HG03066 (cell line): Measurements from ENCODE around the gene RASD2.

Source experiments
- ATAC-seq: cut with Tn5 transposase; IDR thresholded peaks from one replicate; pipeline ENCODE4 v1.9.1; 2021; ENCODE audit warnings: low read depth; ENCODE audit not compliant: unreplicated experiment

The RASD2 gene

GRCh38 chr22:35556666-35557065, 16.0 kb downstream of the RASD2 start:
- ATAC-seq = no peak

GRCh38 chr22:35558031-35558430, 17.4 kb downstream of the RASD2 start:
- ATAC-seq = no peak

DNA sequence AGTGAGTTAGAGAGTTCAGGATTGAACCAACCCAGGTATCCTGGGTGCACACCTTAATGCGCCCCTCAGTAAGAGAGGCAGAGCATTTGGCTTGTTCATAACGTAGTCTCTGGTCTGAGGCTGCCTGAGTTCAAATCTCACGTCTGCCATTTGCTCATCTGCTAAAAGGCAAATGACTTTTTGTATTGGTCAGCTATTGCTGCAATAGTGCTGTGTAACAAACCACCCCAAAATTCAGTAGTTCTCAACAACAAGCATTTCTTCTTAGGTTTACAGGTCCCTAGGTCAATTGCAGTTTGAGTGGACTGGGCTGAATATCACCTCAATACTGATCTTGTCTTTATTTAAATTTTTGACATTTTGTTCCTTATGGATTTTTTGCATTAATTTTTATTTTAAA, 18.1 kb downstream of the RASD2 start:
- no peak for ATAC-seq

GRCh38 chr22:35559354-35560005, 18.8 kb downstream of the RASD2 start:
- ATAC-seq = no peak

DNA sequence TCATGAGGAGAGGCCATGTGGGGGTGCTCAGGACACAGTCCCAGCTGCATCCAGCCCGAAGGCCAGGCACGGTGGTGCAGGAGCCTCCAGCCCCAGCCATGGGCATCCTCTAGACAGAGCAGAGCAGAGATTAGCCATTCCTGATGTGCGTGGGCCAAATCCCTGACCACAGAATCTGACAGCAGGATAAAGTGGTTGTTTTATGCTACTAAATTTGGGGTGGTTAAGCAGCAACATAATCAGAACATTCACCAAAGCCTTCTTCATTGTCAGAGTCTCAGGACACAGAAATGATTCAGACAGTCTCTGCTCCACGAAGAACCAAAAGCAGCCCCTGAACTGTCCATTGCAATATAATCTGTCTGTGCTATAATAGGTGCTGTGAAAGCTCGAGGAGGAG, 19.7 kb downstream of the RASD2 start:
- ATAC-seq = no peak

GRCh38 chr22:35560824-35561223, 20.2 kb downstream of the RASD2 start:
- ATAC-seq = no peak

DNA sequence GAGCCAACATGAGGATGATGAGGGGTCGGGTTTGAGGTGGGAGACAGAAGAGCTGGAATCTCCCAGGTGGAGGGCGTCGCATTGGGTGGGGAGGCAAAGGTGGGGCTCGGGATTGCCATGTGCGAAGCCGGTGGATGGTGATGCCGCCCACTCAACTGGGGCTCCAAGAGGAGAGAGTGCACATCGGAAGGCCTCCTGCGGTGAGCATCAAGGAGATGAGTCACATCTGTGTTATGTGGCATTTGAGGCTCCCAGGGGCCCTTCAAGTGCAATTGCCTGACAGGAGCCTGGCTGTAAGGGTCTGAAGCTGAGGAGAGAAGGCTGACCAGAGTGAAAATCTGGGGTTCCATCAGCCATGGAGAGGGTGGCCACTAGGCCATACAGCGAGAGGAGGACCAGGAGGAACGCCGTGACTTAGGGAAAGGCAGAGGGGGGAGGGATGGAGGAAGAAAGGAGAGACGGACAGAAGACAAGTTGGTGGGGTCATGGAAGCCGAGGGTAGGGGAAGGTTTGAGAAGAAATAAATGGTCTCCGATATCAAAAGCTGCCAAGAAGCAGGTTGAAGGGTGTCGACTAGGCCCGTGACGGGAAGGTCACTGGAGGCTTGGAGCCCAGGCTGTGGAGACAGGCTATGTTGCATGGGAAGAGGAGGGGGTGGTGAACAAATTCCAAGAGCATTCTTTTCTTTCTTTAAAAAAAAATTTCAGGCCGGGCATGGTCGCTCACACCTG, 21.3 kb downstream of the RASD2 start:
- ATAC-seq = no peak

DNA sequence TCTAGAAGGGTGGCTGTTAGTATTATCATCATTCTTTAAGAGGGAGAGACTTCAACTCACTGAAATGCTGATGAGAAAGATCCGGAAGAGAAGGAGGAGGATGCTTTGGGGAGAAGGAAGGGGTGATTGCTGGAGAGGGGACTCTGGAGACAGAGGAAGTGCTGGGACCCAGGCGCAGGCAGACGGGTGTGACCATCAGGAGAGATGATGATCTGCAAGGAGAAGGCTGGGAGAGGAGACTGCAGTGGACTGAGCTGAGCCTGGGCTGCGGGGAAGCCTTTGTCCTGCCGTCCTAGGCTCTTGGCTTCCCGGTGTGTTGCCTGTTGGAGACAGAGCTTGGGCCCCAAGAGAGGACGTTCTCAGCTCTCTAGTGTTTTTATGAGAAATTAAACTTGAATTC, 22.6 kb downstream of the RASD2 start:
- no peak for ATAC-seq

DNA sequence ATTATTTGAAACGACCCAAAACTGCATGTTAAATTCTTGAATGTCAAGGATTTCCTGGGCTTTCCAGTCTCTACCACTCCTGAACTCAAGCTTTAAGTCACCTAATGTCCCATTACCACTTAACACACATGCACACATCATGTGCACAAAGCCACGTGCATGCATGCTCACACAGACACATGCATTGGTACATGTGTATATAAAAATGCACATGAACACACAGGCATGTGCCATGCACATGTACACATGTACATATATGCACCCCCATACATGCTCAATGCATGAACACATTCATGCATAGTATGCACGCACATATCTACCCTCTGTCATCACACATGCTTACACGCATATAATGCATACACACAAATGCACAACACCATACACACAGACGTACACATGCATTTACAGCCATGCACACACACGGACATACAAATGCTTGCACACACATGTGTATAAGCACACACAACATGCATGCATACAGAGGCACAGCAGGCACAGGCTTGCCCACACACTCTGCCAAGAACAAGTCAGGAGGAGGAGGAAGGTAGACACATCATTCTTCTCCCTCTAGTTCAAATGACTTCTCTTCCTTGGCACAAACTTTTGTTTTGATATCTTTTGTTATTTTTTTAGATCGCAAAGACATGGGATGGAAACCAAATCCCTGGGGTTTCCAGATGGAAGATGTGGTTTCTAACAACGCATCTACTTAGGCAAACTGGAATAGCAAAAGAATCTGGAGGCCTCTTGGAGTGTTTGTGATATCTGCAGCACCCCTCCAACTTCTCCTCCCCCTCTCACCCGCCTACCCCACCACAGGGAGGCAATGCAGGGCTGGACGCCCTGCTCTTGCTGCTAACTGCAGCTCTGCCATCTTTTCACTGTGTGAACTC, 24.6 kb downstream of the RASD2 start:
- no peak for ATAC-seq

- ATAC-seq = no peak
Measured at GRCh38 chr22:35567351-35568141, 26.9 kb downstream of the RASD2 start.

DNA sequence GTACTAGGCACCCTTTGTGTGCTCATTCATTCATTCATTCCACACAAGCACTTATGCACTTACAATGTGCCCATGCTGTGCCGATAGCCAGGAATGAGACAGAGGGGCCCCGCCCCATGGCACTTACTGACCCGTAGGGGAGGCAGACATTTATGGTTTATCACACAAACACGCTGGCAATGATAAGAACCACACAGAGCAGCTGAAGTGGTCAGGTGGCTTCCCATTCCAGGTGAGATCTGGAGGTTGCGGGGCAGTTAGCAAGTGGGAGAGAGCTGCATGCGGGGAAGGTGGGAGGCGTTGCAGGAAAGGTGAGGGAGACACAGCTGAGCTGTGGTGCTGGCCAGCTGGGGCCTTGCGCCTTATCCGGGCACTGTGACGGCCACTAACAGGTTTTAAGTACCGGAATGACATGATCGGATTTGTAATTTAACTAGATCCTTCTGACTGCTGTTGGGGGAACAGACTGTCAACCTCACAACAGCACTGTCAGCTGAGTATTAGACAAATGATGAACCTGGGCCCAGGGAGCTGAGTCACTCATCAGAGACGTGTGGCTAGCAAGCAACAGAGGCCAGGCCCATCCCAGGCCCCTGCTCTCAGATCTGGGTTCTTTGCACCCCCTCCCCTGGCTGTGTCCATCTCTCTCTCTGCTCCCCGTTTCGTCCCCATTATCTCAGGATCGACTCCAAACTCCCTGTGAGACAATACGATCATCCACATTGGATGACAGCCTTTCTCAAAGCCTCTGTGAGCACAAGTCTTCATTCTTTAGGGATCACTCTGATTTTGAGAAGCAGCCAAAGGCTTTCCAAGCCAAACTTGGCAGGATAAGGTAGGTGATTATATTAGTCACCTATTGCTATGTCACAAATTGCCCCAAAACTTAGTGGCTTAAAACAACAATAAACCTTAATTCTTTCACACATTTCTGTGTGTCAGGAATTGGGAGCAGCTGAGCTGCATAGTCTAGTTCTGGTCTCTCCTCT, 28.4 kb downstream of the RASD2 start:
- ATAC-seq = no peak

GRCh38 chr22:35569916-35570315, 29.3 kb downstream of the RASD2 start:
- ATAC-seq = no peak

DNA sequence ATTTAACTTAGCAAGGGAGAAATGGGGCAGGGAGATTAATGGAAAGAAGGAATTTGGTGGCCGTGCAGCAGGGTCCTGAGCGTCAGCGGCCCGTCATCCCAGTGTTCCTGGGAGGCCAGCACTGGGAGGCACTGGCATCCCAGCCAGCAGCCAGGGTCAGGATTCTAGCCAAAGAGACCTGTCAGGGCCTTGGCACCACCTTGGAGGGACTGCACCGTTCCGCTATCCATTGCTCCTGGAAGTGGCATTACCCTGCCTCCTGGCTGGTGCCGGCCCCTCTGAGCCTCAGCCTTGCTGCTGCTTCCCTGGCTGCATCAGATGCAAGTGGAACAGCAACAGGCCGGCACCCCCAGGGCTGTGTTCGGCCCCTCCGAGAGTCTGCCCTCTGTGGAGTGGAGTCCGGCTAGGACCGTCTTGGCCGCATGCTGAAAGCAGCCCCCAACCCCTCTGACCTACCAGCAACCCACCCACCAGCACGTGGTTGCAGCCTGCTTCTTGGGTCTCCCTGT, 30.1 kb downstream of the RASD2 start:
- ATAC-seq = no peak

DNA sequence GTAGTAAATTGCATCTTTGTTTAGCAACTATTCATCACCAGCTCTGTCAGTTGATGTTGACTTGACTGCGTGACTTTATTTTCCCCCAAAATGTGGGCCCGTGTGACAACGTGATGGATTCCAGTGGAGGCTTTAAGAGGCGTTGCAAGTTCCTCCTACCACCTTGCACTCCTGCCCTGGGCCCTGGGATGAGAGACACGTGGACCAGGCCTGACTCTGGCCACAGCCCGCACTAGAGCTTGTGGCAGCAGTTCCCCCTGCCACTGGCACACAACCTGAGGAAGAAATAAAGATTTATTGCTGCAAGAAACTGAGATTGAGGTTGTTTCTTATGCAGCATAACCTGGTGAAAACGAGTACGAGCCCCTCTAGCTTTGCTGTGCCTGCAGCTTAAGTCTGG, 31.9 kb downstream of the RASD2 start:
- ATAC-seq = no peak

DNA sequence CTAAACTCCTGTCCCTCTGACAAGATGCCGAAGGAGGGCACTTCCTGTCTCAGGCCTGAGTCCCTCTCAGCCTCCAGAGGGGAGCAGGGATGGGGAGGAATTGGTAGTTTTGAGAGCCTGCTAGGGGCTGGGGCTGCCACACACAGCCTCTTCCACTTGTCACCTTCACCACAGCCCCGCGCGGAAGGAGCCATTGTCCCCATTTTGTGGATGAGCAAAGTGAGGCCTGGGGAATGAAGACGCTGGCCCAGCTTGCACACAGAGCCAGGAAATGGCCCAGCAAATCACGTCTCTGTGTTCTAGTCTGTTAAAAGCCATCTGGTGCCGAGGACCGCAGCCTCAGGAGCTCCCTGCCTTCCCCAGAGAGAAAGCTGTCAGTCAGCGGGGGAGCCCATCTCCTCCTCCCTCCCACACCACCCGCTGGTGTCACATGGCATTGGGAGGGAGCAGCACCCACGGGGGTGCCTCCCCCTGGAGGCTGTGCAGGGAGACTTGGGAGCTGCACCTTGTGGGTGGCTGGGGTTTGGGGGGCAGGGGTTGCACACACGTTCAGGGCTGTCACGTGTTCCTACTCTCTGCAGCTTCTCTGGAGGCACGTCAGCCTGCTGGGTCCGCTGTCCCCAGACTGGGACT, 34.6 kb downstream of the RASD2 start:
- no peak for ATAC-seq

GRCh38 chr22:35576671-35577070, 36.0 kb downstream of the RASD2 start:
- ATAC-seq = no peak

- no peak for ATAC-seq
Measured at GRCh38 chr22:35577799-35578659, 37.4 kb downstream of the RASD2 start.
